Cardiac fibroblast (primary cell): ENCODE data around the gene IFNA10.
"Not testable (repeated sequence)": the region's sequence is repeated elsewhere in the genome, so short reads cannot be mapped to it uniquely, and the experiment has no call there.

Experiments
- DNase-seq, 2 donors: peaks; one replicate each; pipeline versions ENCODE4 v3.0.0 to v3.0.0-alpha.2; 2010; ENCODE audit warnings: low read depth in 2 of 2
- H3K4me3 ChIP-seq, 2 donors: replicated peaks in 1 of 2; 1 replicate in 1 of 2; 2 replicates in 1 of 2; pipeline ENCODE4 v1.5.1; 2011; ENCODE audit warnings: low read depth in 2 of 2, low read length in 2 of 2, mild to moderate bottlenecking in 2 of 2, moderate library complexity in 1 of 2
- TF ChIP-seq, protein P1 (sequence below): IDR thresholded peaks from one replicate; pipeline ENCODE4 v1.5.1; 2011; ENCODE audit warnings: low read depth, mild to moderate bottlenecking, low read length, inconsistent platforms

The IFNA10 gene

DNA sequence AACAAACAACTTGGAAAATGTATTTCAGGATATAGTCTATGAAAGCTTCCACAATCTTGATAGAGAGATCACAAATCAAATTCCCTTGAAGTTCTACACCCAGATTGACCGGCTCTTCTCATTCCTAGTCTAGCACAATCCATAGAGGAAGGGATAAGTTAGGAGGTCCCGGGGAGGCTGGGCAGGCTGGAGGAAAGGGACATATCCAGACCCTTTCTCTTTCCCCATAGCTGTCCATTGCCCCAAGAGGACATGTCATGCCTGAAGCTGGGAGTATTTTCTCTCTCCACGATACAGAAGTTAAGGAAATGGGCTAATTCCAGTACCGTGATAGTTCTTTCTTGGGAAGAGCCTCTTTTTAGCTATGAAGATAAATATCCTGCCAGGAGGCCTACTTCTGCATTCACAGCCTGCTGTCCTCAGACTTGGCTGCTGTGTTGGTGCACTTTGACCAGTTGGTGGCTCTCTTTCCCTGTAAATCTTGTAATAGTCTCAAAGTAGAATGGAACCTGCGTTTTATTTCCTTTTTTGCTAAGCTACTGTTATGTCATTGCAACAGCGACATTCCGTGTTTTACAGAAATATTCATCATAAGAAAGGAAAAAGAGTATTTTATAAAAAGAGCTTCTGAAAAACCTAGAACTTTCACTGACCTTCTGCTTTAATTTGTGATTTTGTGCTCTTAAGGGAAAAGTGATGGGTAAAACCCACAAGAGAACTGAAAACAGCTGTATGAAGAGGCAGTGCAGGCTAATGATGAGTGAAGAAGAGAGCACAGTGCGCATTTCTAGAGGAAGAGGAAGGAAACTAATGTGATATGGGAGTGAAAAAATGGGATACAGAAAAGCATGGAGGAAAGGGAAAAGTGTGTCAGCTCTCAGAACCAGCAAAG lies 28.8 kb upstream of the IFNA10 start:
- TF ChIP-seq, protein P1, sequence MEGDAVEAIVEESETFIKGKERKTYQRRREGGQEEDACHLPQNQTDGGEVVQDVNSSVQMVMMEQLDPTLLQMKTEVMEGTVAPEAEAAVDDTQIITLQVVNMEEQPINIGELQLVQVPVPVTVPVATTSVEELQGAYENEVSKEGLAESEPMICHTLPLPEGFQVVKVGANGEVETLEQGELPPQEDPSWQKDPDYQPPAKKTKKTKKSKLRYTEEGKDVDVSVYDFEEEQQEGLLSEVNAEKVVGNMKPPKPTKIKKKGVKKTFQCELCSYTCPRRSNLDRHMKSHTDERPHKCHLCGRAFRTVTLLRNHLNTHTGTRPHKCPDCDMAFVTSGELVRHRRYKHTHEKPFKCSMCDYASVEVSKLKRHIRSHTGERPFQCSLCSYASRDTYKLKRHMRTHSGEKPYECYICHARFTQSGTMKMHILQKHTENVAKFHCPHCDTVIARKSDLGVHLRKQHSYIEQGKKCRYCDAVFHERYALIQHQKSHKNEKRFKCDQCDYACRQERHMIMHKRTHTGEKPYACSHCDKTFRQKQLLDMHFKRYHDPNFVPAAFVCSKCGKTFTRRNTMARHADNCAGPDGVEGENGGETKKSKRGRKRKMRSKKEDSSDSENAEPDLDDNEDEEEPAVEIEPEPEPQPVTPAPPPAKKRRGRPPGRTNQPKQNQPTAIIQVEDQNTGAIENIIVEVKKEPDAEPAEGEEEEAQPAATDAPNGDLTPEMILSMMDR: peak; percentile 62
- peak; percentile 59 to 68 for DNase-seq
- H3K4me3 ChIP-seq: not testable (repeated sequence)

DNA sequence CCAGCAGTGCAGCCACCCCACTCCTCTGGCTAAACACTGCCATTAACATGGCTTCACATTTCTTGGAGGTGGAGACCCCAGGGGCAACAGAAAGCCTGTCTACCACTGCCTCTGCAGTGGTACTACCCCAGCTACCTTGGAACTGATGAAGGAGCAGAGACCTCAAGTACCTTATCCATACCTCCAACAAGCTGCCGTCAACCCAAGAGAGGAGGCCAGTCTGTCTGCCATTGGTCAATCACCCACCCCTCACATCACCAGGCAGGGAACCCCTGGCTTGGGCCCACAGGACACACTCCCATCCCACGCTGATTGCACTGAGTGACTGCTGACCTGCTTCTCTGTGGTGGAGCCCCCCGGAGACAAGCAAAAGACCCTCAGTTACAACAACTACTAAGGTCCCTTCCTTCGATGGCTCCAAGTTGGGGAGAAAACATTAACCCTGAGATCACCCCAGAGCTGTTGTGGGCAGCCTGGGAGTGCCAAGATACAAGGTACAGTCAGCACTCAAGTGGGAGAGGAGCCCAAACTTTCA lies 27.3 kb upstream of the IFNA10 start:
- no peak for DNase-seq
- no peak overlapping the region for H3K4me3 ChIP-seq
- TF ChIP-seq, protein P1: no peak

GRCh38 chr9:21233258-21233657 lies 26.3 kb upstream of the IFNA10 start:
- no peak for DNase-seq
- no peak overlapping the region for H3K4me3 ChIP-seq
- TF ChIP-seq, protein P1: no peak

- TF ChIP-seq, protein P1: no peak
- DNase-seq: no peak
These were observed 21.2 kb upstream of the IFNA10 start, which contains the start of gene IFNA17 for GRCh38 chr9:21228122-21228521. IFNA17 (minus strand) TSS chr9:21228222; CDS start chr9:21228173, 49 bp downstream.

DNA sequence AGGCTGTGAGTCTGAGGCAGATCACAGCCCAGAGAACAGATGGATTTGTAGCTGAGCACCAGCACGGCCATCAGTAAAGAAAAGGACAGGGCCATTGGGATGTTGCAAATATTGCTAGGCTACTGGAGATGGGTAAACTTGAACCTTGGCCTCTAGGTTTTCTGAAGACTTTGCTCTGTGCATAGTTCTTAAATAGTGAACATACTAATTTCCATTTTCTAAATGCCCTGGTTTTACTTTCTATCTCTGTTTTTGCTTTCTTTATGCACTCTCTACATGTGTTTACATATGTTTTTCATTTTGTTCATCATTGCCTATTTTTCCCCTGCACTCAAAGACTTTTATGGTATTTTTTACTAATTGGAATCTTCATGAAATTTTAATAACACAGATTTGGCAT lies 10.3 kb upstream of the IFNA10 start, which contains the start of gene IFNA16:
TSS of gene IFNA16 (minus strand) at position 101 of the 400 bp plus-strand sequence. CDS start at position 95, 6 bp downstream.
- H3K4me3 ChIP-seq, DNase-seq: not testable (repeated sequence)

More at GRCh38 chr9:21228122-21228521, 21.2 kb upstream of the IFNA10 start, which contains the start of gene IFNA17:
- no peak within 1 kb of the TSS for H3K4me3 ChIP-seq

DNA sequence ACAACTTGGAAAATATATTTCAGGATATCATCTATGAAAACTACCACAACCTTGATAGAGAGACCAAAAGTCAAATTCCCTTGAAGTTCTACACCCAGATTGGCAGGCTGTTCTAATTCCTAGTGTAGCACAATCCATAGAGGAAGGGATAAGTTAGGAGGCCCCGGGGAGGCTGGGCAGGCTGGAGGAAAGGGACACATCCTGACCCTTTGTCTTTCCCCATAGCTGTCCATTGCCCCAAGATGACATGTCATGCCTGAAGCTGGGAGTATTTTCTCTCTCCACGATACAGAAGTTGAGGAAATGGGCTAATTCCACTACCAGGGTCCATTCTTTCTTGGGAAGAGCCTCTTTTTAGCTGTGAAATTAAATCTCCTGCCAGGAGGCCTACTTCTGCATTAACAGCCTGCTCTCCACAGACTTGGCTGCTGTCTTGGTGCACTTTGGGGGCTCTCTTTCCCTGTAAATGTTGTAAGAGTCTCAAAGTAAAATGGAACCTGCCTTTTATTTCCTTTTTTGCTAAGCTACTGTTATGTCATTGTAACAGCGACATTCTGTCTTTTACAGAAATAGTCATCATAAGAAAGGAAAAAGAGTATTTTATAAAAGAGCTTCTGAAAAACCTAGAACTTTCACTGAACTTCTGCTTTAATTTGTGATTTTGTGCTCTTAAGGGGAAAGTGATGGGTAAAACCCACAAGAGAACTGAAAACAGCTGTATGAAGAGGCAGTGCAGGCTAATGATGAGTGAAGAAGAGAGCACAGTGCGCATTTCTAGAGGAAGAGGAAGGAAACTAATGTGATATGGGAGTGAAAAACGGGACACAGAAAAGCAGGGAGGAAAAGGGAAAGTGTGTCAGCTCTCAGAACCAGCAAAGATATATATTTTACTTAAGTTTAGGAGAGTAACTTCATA lies 6.7 kb upstream of the IFNA10 start:
- DNase-seq: peak; percentile 9 to 17
- H3K4me3 ChIP-seq: not testable (repeated sequence)
- TF ChIP-seq, protein P1: peak; percentile 55

DNA sequence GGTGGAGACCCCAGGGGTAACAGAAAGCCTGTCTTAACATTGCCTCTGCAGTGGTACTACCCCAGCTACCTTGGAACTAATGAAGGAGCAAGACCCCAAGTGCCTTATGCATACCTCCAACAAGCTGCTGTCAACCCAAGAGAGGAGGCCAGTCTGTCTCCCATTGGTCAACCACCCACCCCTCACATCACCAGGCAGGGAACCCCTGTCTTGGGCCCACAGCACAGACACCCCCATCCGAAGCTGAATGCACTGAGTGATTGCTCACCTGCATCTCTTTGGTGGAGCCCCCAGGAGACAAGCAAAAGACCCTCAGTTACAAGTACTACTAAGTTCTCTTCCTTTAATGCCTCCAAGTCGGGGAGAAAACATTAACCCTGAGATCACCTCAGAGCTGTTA lies 5.2 kb upstream of the IFNA10 start:
- DNase-seq, H3K4me3 ChIP-seq: not testable (repeated sequence)

DNA sequence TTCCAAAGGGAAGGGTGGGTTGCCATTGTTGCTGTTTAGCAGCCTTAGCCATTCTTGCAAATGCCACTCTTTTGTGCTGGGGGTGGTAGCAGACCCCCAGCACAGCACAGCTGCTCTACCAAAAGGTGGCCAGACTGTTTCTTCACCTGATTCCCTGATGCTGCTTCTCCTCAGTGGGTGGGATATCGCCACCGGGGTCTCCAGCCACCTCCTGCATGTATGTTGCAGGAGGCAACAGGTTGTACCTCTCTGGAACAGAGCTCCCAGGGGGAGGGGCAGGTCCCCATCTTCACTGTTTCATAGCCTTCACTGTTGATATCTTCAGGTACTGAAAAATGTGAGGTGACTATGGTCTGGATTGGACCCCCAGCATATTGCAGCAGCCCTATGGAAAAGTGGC lies 3.8 kb upstream of the IFNA10 start:
- not testable (repeated sequence) for DNase-seq, H3K4me3 ChIP-seq
